NOMO-1 treated with DMSO at 0.1 percent for 48 hours (cell line): ENCODE results near the gene SLC4A7.
A peak's percentile ranks its signal among the peaks of the same experiment; 100 is the strongest.
"Not testable (repeated sequence)": the region's sequence is repeated elsewhere in the genome, so short reads cannot be mapped to it uniquely, and the experiment has no call there.

Experiments used
- DNase-seq: peaks from one replicate; lab custom pipeline; 2025; ENCODE audit not compliant: unreplicated experiment; lab: John Stamatoyannopoulos, UW

SLC4A7 gene

DNA sequence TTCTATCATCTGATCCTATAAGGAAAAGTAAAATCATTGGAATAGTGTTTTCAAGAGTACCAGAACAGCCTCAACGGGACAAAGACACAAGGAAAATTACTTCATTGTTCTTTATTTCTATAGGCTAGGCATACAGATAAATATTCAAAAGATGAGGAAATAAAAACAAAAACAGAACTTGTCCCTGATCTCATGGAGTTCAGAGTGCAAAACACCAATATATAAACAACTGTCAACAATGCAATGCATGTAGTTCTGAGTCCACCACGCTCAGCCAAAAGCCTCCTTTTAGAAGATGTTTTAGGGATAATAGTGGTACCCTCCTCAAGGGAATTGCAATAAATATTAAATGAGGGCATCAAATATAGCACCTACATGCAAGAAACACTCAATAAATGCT lies 4.6 kb upstream of the SLC4A7 start:
- DNase-seq: no peak

DNA sequence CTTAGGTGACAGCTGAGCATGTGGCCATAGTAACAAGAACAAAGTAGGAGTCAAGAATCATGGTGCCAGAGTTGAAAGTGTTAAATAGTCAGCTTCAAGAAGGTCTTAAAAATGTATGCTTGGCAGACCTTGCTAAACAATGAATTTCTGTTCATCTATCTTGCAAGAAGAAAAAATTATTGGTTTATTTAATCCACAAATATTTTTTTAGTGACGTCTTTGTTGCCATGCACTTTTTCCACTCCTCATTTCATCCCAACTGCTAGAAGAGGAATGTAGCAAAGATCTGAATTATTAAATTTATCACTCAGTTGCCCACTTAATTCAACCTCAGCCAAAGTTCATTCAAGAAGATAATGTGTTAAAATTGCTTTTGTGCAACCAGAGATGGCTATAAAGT lies 3.2 kb upstream of the SLC4A7 start:
- no peak for DNase-seq

DNA sequence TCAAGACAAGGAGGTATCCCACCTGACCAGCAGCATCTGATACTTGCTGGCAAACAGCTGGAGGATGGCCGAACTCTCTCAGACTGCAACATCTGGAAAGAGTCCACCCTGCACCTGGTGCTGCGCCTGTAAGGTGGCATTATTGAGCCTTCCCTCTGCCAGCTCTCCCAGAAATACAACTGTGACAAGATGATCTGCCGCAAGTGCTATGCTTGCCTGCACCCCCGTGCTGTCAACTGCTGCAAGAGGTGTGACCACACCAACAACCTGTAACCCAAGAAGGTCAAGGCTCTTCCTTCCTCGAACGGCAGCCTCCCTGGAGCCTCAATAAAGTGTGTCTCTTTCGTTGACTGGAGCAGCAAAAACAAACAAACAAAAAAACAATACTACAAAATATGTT lies 2.2 kb upstream of the SLC4A7 start:
- DNase-seq: no peak

DNA sequence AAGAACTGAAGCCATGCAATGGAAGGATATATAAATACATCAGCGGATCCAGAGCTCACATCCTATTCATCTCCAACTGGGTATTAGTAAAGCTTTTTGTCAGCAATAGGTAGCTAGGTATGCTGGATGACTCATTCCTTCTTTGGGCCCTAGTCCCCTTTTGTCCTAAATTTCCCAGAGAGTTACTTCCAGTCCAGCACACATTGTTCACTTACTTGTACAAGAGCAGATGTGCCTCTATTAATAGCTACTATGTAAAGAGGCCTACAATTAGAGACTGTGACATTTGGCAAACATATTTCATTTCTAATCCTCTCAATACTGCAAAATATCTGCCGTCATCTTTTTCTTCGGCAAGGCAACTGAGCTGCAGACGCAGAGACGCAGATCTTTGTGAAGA lies 1.7 kb upstream of the SLC4A7 start:
- DNase-seq: no peak

DNA sequence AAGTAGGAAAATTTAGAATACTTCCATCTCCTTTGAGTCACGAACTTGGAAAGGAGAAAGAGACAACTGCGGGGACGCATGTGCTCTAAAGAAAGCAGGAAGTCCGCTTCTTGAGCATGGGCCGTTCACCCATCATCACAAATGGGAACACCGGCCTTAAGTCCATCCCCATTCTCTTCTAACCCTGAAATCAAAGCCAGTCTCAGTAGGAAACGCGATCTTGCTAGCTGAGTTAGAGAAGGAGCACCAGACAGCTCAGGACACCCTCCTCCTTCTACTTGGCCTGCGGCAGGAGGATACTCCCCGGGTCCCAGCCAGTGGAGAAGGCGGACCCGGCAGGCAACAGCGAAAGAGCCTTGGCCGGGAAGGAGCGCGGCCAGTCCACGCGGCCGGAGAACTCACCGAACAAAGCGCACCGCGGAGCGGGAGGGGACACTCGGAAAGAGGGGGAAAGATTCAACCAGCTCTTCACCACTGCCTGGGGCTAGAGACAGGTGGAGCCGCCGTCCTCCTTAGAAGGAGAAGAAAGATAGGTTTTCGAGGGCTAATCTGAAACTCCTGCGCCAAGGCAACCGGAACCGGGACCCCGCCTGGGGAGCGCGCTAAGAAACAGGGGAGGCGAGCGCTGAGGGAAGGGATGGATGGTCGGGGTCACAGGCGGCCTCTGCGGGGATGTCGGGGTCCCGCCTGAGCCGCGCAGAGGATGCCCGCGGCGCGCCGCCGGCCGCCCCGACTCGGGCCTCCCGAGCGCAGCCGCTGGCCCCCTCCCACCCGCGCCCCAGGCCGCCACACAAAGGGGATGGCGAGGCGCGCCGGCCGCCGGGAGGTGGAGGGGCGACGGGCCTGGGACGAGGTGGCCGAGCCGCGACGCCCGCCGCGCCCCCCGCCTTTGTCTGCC lies 818 bp downstream of the SLC4A7 start:
- DNase-seq: peak; percentile 59

DNA sequence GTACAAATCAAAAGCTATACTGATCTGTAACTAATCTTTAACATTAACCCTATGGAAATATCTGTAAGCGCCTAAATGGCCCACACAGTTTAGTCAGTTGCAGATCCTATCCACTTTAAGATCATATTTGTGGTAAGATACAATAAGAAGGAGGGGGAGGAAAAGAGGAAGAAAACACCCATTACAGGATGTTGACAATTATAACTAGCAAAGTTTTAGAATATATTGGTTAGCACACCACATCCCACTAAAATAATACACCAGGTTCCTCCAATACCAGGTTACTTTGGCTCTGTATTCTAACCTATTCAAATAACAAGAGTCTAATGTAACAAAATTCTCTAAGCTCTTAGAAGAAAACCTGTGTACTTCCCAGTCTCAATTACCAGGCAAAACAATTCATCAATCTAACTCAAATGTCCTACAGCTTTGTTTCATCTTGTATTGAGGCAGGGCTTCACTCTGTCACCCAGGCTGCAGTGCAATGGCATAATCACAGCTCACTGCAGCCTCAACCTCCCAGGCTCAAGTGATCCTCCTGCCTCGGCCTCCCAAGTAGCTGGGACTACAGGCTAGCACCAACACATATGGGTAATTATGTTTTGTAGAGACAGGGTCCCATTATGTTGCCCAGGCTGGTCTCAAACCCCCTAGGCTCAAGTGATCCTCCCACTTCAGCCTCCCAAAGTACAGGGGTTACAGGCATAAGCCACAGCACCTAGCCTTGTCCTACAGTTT lies 4.2 kb downstream of the SLC4A7 start:
- DNase-seq: peak; percentile 87

GRCh38 chr3:27471923-27472550 lies 12.1 kb downstream of the SLC4A7 start:
- no peak for DNase-seq

DNA sequence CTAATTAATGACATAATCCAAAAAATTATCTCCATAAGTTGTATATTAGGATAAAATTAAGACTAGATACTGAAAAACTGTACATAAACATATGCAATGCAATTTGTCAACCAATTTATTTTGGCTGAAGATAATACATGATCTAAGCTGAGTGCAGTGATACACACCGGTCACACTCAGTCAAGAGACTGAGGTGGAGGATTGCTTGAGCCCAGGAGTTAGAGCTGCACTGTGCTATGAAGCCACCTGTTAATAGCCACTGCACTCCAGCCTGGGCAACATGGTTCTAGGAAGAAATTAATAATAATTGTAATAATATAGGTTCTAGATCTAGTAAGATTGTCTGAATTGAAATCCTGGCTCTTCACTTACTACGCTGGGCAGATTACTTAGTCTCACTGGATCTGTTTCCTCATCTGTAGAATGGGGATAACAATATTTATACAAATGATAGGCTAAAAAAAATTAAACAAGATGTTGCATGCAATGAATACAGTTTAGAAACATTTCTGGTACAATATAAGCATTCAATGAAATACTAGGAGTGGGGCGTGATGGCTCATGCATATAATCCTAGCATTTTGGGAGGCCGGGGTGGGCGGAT lies 15.8 kb downstream of the SLC4A7 start:
- DNase-seq: no peak

GRCh38 chr3:27467545-27467944 lies 16.6 kb downstream of the SLC4A7 start:
- peak; percentile 59 for DNase-seq

DNA sequence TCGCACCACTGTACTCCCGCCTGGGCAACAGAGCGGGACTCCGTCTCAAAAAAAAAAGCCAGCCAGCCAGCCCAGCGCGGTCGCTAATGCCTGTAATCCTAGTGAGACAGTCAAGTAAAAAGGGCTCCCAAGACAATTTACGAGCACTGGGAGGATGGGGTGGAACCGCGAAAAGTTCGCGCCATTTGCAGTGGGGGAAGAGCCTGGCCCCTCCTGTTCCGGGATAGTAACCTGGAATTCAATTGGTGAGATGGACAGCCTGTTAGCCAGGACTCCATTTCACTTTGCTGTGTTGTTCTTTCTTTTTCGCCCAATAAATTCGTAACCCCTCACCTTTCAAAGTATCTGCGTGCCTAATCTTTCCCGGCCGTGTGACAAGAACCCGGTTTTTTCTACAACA lies 19.5 kb downstream of the SLC4A7 start:
- no peak for DNase-seq

DNA sequence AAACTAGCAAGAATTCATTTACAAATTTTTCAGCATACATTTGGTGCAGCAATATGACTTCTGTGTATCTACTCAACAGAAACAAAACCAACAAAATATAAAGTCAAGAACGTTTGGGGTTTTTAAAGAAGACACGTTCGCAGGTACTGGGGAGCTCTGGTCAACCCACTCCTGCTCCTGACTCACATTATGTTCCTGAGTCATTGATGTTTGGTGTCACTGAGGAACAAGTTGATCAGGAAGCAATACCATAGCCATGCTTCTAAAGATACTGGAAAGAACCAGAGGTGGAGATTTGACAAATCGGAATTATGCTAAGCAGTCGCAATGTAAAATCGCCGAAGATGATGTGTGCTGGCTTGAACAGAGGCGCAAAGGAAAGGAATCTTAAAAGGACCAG lies 22.0 kb downstream of the SLC4A7 start:
- no peak for DNase-seq

GRCh38 chr3:27458929-27459328 lies 25.3 kb downstream of the SLC4A7 start:
- no peak for DNase-seq

DNA sequence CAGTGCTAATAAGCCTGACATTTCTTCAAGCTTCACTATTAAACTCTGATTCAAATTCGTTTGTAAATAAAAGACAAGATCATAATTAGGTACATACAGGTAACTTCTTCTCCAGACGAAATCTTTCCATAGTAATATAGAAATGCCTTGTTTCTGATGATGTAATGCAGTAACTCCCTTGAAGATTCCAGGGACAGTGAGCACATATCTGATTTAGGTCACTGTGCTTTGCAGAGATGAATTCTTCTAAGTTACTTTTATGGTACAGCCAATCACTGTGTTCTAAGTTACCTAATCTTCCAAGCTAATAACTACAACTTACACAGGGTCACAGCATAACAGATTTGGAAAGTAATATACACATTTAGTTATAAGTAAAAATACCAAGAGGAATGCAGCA lies 27.6 kb downstream of the SLC4A7 start:
- no peak for DNase-seq

GRCh38 chr3:27454914-27455313 lies 29.3 kb downstream of the SLC4A7 start:
- peak; percentile 40 for DNase-seq

DNA sequence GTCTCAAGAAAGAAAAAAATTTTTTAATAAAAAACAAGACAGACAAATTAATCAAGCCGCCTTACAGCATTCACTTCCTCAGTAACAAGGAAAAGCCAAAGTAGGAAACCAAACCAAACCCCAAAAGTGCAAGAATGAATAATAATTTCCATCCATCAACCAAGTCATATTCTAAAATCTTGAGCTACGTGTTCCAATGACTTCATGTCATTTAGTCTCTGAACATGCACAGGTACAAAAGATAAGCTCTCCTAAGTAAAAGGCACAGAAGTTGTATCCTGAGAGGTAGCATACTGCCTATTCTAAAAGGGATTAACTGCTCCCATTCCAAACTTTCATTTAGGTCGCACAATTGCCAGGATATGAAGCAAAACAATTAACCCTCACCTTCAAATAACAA lies 29.7 kb downstream of the SLC4A7 start:
- no peak for DNase-seq

DNA sequence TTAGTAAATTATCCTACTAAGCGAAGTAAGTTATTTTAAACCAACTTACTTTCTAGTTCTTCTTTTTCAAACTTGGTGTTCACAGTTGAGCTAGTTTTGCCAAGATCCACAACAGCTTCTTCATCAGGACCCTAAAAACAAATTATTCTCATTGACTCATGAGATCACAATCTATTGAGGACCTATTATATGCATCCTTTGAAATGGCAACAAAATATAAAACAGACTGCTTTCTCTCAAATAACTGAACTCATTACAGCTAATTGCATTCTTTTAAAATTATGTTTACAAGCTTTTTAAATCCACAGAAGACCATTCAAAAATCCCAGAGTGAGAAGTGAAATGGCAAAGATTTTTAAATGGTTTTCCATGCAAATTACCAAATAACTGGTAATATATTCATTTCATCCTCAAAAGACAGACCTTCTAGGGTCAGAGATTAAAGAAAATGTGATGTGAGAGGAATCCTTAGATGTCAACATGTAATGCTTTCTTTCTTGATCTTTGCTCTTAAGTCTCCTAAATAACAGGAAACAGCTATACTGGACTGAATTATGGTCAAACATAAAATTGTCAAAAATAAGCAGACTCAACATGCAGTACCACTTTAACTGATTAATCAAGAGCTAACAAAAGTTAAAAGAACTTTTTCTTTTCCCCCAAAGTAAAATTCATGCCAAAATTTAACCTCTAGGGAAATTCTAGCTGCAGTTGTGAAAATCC lies 31.7 kb downstream of the SLC4A7 start:
- peak; percentile 1 for DNase-seq

- no peak for DNase-seq
Measured at GRCh38 chr3:27451842-27452241, 32.3 kb downstream of the SLC4A7 start.

DNA sequence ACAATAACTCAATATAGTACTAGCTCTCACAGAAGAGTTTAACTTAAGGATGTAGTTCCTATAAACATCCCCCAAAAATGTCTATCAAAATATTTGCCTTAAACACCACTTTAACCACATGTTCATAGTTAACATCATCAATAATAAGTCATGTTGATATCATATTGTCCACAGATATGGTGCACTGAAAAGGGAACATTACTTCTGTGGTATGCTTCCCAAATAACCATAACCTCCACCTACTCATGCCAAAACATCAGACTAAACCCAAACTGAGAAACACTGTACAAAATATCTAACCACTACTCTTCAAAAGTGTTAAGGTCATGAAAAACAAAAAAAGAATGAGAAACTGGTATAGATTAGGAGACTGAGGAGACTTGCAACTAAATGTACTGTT lies 32.9 kb downstream of the SLC4A7 start:
- DNase-seq: no peak

- peak; percentile 8 for DNase-seq
Measured at GRCh38 chr3:27449530-27450150, 34.5 kb downstream of the SLC4A7 start.

DNA sequence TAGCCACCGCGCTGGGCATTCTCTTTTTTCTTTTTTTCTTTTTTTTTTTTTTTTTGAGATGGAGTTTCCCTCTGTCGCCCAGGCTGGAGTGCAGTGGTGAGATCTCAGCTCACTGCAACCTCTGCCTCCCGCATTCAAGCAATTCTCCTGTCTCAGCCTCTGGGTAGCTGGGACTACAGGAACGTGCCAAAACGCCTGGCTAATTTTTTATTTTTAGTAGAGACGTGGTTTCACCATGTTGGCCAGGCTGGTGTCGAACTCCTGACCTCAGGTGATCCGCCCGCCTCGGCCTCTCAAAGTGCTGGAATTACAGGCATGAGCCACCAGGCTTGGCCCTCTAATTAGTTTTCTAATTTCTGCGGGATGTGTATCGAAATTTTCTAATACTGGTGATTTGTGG lies 41.2 kb downstream of the SLC4A7 start:
- not testable (repeated sequence) for DNase-seq
